ENCODE data around the gene ADSS1.

The ADSS1 gene

GRCh38 chr14:104704252-104704651, 19.8 kb upstream of the ADSS1 start:
- Histone ChIP-seq H3K4me1 (ENCODE audit: insufficient read depth, low read length) (peaks cover 8% of the 10 kb centered on the region; the same call in 1 of the 2 replicates), H3K9ac (ENCODE audit: low read depth, low read length) (no peak overlapping the region), H3K27me3 (ENCODE audit: insufficient read depth, low read length) (no peaks in the 10 kb centered on the region; the same call in 1 of the 2 replicates), H3K9me3 (ENCODE audit: insufficient read depth, low read depth, low read length) (peaks cover 14% of the 10 kb centered on the region), H3K27ac (ENCODE audit: low read length) (no peak overlapping the region), H3K36me3 (ENCODE audit: insufficient read depth, low read depth, low read length) (peaks cover 26% of the 10 kb centered on the region), H3K4me3 (ENCODE audit: low read length) (no peak overlapping the region)

GRCh38 chr14:104705340-104706047, 18.5 kb upstream of the ADSS1 start:
- peaks cover 29% of the 10 kb centered on the region for H3K36me3 ChIP-seq (ENCODE audit: insufficient read depth, low read depth, low read length)
- H3K27me3 ChIP-seq (ENCODE audit: insufficient read depth, low read length) = no peaks in the 10 kb centered on the region; the same call in 1 of the 2 replicates
- H3K27ac ChIP-seq (ENCODE audit: low read length) = no peak overlapping the region
- peaks cover 6% of the 10 kb centered on the region; the same call in 1 of the 2 replicates for H3K4me1 ChIP-seq (ENCODE audit: insufficient read depth, low read length)
- no peak overlapping the region for H3K9ac ChIP-seq (ENCODE audit: low read depth, low read length)
- H3K4me3 ChIP-seq (ENCODE audit: low read length) = no peak overlapping the region
- peaks cover 14% of the 10 kb centered on the region for H3K9me3 ChIP-seq (ENCODE audit: insufficient read depth, low read depth, low read length)

GRCh38 chr14:104706733-104707607, 17.1 kb upstream of the ADSS1 start:
- H3K27ac ChIP-seq (ENCODE audit: low read length) = no peak overlapping the region
- peaks cover 25% of the 10 kb centered on the region for H3K36me3 ChIP-seq (ENCODE audit: insufficient read depth, low read depth, low read length)
- H3K4me3 ChIP-seq (ENCODE audit: low read length) = no peak overlapping the region
- H3K27me3 ChIP-seq (ENCODE audit: insufficient read depth, low read length) = no peaks in the 10 kb centered on the region
- 0 out of 2 replicates have a peak, but pooled peaks cover 4% of the 10 kb centered on the region for H3K4me1 ChIP-seq (ENCODE audit: insufficient read depth, low read length)
- peaks cover 14% of the 10 kb centered on the region for H3K9me3 ChIP-seq (ENCODE audit: insufficient read depth, low read depth, low read length)
- no peak overlapping the region for H3K9ac ChIP-seq (ENCODE audit: low read depth, low read length)

GRCh38 chr14:104707608-104708595, 16.1 kb upstream of the ADSS1 start:
- peaks cover 25% of the 10 kb centered on the region for H3K36me3 ChIP-seq (ENCODE audit: insufficient read depth, low read depth, low read length)
- 0 out of 2 replicates have a peak, but pooled peaks cover 4% of the 10 kb centered on the region for H3K4me1 ChIP-seq (ENCODE audit: insufficient read depth, low read length)
- peaks cover 14% of the 10 kb centered on the region for H3K9me3 ChIP-seq (ENCODE audit: insufficient read depth, low read depth, low read length)
- H3K27me3 ChIP-seq (ENCODE audit: insufficient read depth, low read length) = no peaks in the 10 kb centered on the region
- no peak overlapping the region for H3K4me3 ChIP-seq (ENCODE audit: low read length)
- no peak overlapping the region for H3K9ac ChIP-seq (ENCODE audit: low read depth, low read length)
- H3K27ac ChIP-seq (ENCODE audit: low read length) = no peak overlapping the region

GRCh38 chr14:104708606-104709268, 15.3 kb upstream of the ADSS1 start:
- peaks cover 19% of the 10 kb centered on the region for H3K36me3 ChIP-seq (ENCODE audit: insufficient read depth, low read depth, low read length)
- 0 out of 2 replicates have a peak, but pooled peaks cover 4% of the 10 kb centered on the region for H3K4me1 ChIP-seq (ENCODE audit: insufficient read depth, low read length)
- no peak overlapping the region for H3K27ac ChIP-seq (ENCODE audit: low read length)
- no peak overlapping the region for H3K9ac ChIP-seq (ENCODE audit: low read depth, low read length)
- no peaks in the 10 kb centered on the region for H3K27me3 ChIP-seq (ENCODE audit: insufficient read depth, low read length)
- H3K4me3 ChIP-seq (ENCODE audit: low read length) = no peak overlapping the region
- H3K9me3 ChIP-seq (ENCODE audit: insufficient read depth, low read depth, low read length) = peaks cover 12% of the 10 kb centered on the region

- H3K9ac ChIP-seq (ENCODE audit: low read depth, low read length) = no peak overlapping the region
- H3K36me3 ChIP-seq (ENCODE audit: insufficient read depth, low read depth, low read length) = peaks cover 12% of the 10 kb centered on the region
- H3K27me3 ChIP-seq (ENCODE audit: insufficient read depth, low read length) = no peaks in the 10 kb centered on the region
- no peak overlapping the region for H3K27ac ChIP-seq (ENCODE audit: low read length)
- peaks cover 4% of the 10 kb centered on the region; the same call in 1 of the 2 replicates for H3K9me3 ChIP-seq (ENCODE audit: insufficient read depth, low read depth, low read length)
- 0 out of 2 replicates have a peak, but pooled peaks cover 4% of the 10 kb centered on the region for H3K4me1 ChIP-seq (ENCODE audit: insufficient read depth, low read length)
- H3K4me3 ChIP-seq (ENCODE audit: low read length) = no peak overlapping the region
Measured at GRCh38 chr14:104709387-104710039, 14.5 kb upstream of the ADSS1 start.

GRCh38 chr14:104710071-104710735, 13.8 kb upstream of the ADSS1 start:
- no peaks in the 10 kb centered on the region for H3K9me3 ChIP-seq (ENCODE audit: insufficient read depth, low read depth, low read length)
- no peaks in the 10 kb centered on the region for H3K27me3 ChIP-seq (ENCODE audit: insufficient read depth, low read length)
- H3K27ac ChIP-seq (ENCODE audit: low read length) = no peak overlapping the region
- 0 out of 2 replicates have a peak, but pooled peaks cover 6% of the 10 kb centered on the region for H3K36me3 ChIP-seq (ENCODE audit: insufficient read depth, low read depth, low read length)
- 0 out of 2 replicates have a peak, but pooled peaks cover 4% of the 10 kb centered on the region for H3K4me1 ChIP-seq (ENCODE audit: insufficient read depth, low read length)
- H3K4me3 ChIP-seq (ENCODE audit: low read length) = no peak overlapping the region
- no peak overlapping the region for H3K9ac ChIP-seq (ENCODE audit: low read depth, low read length)

GRCh38 chr14:104712881-104713734, 10.9 kb upstream of the ADSS1 start:
- 0 out of 2 replicates have a peak, but pooled peaks cover 4% of the 10 kb centered on the region for H3K4me1 ChIP-seq (ENCODE audit: insufficient read depth, low read length)
- no peaks in the 10 kb centered on the region for H3K9me3 ChIP-seq (ENCODE audit: insufficient read depth, low read depth, low read length)
- H3K4me3 ChIP-seq (ENCODE audit: low read length) = no peak overlapping the region
- H3K36me3 ChIP-seq (ENCODE audit: insufficient read depth, low read depth, low read length) = 0 out of 2 replicates have a peak, but pooled peaks cover 6% of the 10 kb centered on the region
- H3K27me3 ChIP-seq (ENCODE audit: insufficient read depth, low read length) = no peaks in the 10 kb centered on the region
- no peak overlapping the region for H3K9ac ChIP-seq (ENCODE audit: low read depth, low read length)
- no peak overlapping the region for H3K27ac ChIP-seq (ENCODE audit: low read length)

GRCh38 chr14:104714066-104714465, 10.0 kb upstream of the ADSS1 start:
- Histone ChIP-seq H3K9me3 (ENCODE audit: insufficient read depth, low read depth, low read length) (no peaks in the 10 kb centered on the region), H3K4me3 (ENCODE audit: low read length) (no peak overlapping the region), H3K36me3 (ENCODE audit: insufficient read depth, low read depth, low read length) (0 out of 2 replicates have a peak, but pooled peaks cover 6% of the 10 kb centered on the region), H3K4me1 (ENCODE audit: insufficient read depth, low read length) (no peaks in the 10 kb centered on the region), H3K9ac (ENCODE audit: low read depth, low read length) (no peak overlapping the region), H3K27ac (ENCODE audit: low read length) (no peak overlapping the region), H3K27me3 (ENCODE audit: insufficient read depth, low read length) (no peaks in the 10 kb centered on the region)

Data from iPS-20b (cell line).